GM21381 (cell line): ENCODE data around the gene DUS1L.

Experiments used
- ATAC-seq: cut with Tn5 transposase; IDR thresholded peaks from one replicate; pipeline ENCODE4 v1.9.1; 2021; ENCODE audit warnings: mild to moderate bottlenecking, moderate library complexity; ENCODE audit not compliant: unreplicated experiment

DUS1L gene

GRCh38 chr17:82077617-82078358, 12.2 kb upstream of the DUS1L start:
- ATAC-seq = no peak

DNA sequence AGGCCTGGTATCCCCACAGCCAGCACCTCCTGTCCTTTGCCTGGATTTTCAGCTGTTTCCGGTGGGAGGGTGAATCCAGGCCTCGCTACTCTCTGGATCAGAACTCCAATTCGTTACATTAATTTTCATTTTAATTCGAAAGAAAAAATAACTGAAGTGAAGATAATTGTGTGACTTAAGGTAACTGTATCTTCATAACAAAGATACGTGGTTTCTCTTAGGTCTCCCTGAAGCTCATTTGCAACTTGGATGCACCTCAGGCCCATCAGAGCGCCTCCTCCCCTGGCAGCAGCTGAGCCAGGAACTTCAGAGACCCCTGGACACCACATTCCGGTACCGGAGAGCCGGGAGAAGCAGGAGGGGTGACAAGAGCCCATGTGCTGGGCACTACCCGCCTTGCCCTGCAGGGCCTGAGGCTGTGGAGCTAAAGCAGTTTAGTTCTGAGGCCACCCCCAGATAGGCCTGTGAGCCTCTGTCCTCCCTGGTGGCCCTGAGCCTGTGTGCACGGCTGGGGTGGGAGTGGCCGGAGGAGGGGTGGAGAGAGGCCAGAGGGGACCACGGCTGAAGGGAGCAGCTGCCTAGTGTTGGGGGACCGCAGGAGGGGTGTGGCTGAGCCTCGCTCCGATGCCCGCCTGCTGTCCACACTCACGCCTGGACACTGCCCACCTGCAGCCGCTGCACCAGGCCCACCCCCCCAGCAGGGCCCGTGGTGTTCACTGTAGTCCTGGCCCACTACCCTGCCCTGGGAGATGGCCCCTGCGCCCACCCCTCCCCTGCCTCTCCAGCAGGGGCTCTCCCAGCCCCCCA, 11.4 kb upstream of the DUS1L start:
- ATAC-seq = no peak

DNA sequence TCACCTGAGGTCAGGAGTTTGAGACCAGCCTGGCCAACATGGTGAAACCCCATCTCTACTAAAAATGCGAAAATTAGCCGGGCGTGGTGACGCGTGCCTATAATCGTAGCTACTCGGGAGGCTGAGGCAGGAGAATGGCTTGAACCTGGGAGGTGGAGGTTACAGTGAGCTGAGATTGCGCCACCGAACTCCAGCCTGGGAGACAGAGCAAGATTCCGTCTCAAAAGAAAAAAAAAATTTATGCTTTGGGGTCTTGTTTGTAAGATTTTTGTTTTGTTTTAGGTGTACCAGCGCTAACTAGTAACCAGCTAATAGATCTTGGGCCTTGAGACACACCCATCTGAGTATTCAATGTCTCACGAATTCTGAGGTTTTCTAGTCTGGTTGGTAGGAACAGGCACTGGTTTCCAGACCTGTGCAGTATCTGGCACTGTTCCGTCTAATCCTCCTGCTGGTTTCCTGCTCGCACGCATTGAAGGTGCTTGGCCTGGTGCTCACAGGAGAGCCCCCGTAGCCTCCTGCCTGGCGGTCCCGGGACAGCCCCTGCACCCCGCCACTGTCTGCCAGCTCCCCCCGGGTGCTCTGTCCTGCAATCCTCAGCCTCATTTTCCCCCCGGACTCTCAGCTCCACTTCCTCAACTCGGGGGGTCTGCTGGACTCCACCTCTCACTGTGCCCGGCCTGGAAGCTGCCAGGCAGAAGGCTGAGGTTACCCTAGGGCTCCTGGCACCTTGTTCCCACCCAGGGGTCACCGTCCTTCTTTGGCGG, 10.6 kb upstream of the DUS1L start:
- ATAC-seq = no peak

DNA sequence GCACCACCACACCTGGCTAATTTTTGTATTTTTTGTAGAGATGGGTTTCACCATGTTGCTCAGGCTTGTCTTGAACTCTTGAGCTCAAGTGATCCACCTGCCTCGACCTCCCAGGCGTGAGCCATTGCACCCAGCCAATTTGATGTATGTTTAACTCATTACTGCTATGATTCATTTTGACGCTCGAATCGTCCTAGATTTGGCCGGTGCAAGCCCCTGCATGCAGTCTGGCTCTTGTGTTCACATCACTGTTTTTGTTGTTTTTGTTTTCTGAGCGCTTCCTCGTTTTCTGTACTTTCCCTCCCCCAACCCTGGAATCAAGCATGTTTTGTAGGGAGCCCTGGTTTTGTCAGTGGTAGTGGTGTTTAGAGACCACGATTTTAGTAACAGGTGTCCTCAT, 7.8 kb upstream of the DUS1L start:
- ATAC-seq = no peak

GRCh38 chr17:82072827-82073226, 7.2 kb upstream of the DUS1L start:
- no peak for ATAC-seq

- no peak for ATAC-seq
Measured at GRCh38 chr17:82070611-82071010, 5.0 kb upstream of the DUS1L start.

- no peak for ATAC-seq
Measured at GRCh38 chr17:82065193-82065637, 389 bp downstream of the DUS1L start.

DNA sequence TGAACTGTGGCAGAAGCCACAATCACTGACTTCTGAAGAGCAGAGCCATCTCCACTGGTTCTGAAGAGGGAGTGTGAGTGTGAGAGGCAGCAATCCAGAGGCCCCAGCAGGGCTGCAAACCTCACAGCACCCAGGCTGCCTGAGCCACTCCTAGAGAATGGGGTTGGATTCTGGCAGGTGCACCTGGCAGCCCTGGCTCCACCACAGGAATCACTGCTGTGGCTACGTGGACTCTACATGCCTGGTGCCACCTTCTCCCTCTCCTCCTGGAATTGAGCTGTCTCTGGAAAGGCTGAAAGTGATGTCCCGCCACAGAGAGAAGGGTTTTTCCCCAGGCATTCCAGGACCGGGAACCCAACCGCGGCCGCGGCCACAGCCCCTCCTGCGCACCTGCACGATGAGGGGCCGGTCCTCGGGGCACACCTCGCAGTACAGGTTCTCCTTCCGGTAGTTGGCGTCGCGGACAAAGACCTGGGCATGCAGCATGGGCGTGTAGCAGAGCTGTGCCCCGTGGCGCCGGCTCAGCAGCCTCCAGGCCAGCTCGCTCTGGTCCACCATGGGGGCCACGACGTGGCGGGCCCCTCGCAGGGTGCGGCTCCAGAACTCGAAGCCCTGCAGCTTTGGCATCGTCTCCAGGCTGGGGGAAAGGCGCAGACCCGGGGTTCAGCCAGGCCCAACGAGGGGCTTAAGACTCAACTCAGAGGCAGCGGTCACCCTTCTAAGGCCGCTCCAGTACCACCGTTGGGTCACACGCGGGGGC, 991 bp downstream of the DUS1L start:
- ATAC-seq = no peak

GRCh38 chr17:82063424-82064415, 1.9 kb downstream of the DUS1L start:
- ATAC-seq = no peak

- ATAC-seq = no peak
Measured at GRCh38 chr17:82062984-82063368, 2.6 kb downstream of the DUS1L start.

GRCh38 chr17:82062076-82062983, 3.3 kb downstream of the DUS1L start:
- no peak for ATAC-seq

- ATAC-seq = no peak
Measured at GRCh38 chr17:82061047-82061925, 4.3 kb downstream of the DUS1L start.

GRCh38 chr17:82060614-82061013, 5.0 kb downstream of the DUS1L start:
- ATAC-seq = no peak

DNA sequence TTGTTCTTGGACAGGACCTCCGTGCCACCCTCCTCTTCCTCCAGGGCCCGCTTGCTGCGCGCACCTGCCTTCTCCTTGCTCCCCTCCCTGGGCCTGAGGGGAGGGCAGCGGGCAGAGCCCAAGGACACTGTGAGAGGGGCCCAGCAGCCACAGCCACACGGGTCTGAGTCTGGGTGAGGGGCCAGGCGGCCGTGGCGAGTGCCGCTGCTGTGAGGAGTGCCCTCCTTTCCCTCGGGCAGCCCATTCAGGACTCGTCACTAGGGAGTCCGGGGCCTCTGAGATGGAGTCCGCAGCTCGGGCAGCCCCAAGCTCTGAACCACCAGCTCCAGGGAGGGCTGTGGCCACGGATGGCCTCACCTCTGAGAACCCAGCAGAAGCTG, 5.6 kb downstream of the DUS1L start:
- ATAC-seq = no peak

DNA sequence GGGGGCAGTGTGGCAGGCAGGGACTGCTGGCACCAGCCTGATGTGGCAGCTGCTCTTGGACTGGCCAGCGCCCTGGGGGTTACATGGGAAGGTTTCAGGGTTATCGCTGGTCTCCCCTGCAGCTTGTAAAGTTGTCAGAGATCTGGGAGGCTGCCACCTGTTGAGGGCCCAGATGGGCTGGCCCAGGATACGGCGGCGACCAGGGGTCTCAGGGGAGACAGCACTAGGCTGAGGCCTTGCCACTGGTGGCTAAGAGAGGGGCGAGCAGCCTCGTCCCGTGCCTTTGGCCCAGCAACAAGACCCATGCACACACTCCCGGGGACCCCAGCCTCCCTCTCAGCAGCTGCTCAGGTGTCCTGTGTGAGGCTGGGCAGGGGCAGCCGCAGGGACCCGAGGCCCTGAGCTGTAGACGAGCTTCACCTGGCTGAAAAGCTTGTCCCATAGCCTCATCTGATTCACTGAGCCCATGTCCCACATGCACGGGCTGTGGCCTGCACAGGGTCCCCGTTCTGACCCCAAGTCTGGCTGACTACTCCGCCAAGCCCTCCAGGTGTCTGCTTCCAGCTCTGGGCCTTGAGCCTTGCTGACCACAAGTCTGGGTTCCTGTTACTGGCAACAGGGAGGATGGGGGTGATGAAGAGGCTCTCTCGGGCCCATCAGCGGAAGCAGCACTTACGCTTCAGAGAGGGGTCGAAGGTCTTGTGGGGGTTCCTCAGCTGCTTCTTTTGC, 6.2 kb downstream of the DUS1L start:
- ATAC-seq = no peak

- ATAC-seq = no peak
Measured at GRCh38 chr17:82058855-82059249, 6.8 kb downstream of the DUS1L start.

DNA sequence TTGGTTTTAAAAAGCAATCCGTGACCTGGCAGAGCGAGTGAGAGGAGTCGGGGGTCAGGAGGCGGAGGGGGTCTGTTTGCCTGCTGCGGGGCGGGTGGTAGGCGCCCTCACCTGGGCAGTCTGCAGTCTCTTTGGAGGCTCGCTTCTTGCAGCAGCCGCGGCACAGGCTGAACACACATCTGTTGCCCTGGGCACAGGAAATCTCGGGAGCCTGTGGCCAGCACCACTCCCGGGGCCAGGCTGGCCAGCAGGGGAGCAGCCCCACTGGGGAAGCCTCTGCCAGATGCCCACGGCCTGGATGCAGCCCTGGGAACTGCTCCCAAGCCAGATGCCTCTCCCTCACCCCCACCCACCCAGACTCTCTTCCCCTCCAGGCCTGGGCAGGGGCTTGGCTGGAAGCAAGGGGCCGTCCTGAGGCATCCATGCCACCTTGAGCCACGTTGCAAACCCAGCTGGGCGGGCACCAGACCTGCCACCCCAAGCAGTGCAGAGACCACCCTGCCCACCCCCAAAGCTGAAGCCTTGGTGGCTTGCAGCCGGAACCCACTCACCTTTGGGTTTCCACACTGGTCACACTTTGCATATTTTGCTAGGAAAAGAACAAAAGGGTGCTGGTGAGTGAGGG, 7.3 kb downstream of the DUS1L start:
- ATAC-seq = no peak
